DMS114 treated with DMSO at 0.1 percent for 48 hours (cell line): ENCODE data around the gene CDC42EP1.
"Not testable (repeated sequence)": the region's sequence is repeated elsewhere in the genome, so short reads cannot be mapped to it uniquely, and the experiment has no call there.

Experiments used
- DNase-seq: peaks from one replicate; lab custom pipeline; 2025; ENCODE audit not compliant: unreplicated experiment; lab: John Stamatoyannopoulos, UW

Gene CDC42EP1, protein sequence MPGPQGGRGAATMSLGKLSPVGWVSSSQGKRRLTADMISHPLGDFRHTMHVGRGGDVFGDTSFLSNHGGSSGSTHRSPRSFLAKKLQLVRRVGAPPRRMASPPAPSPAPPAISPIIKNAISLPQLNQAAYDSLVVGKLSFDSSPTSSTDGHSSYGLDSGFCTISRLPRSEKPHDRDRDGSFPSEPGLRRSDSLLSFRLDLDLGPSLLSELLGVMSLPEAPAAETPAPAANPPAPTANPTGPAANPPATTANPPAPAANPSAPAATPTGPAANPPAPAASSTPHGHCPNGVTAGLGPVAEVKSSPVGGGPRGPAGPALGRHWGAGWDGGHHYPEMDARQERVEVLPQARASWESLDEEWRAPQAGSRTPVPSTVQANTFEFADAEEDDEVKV

DNA sequence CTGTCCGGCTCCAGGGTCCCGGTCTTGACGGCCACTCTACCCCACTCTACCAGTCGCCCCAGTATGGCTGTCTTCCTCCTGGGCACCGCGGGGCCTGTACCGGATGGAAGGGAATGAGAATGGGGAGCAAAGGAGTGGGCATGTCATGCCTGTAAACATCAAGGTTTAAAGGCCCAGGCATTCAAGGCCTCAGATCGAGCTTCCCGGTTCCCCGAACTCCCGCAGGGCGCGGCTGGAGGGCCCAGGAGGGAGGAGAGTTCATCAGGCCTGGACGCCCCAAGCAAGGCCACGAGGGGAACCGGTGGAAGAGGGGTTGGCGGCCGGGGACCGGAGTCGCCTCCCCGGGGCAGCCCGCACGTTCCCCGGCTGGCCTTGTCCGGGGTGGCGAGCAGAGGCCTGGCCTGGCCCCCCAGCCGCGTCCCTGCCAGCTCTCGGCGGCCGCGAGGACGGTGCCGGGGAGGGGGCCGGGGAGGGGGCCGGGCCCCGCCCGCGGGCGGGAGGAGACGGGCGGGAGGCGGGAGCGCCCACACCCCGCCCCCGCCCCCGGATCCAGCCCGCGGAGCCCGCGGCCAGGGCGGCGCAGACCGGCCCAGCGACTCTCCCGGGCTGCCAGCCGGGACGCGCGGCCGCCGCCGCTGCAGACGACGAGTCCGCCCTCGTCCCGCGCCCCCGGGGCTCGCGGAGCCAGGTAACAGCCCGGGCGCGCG lies at the start of gene CDC42EP1:
TSS of gene CDC42EP1 (plus strand) at position 580 of the 707 bp plus-strand sequence. CDS start 5,870 bp downstream, outside the sequence.
- DNase-seq = no peak

DNA sequence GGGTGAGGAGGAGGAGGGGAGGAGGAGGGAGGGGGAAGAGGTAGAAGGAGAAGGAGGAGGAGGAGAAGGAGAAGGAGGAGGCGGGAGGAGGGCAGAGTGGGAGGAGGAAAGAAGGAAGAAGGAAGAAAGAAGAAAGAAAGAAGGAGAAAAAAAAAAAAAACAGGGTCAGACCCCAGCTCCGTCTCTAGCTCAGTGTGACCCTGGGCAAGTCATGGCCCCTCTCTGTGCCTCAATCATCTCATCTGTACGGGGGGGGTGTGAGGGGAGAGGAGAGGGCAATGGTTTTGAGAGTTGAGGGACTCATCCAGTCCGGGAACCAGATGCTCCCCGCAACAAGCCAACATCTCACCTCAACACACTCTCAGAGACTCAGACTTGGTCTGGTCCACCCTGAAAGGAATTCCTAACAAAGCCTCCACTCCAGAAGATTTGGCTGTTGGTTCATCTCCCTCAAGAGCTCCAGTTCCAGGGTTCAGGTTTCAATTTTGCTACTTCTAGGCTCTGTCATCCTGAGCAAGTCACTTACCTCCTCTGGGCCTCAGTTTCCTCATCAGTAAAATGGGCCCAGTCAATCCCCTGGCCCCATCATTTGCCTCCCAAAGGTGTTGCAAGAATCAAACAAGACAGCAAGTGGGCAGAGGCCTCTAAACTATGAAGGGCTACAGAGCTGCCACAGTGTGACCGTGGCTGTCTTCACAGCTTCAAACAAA lies 48.7 kb upstream of the CDC42EP1 start:
- DNase-seq = no peak

DNA sequence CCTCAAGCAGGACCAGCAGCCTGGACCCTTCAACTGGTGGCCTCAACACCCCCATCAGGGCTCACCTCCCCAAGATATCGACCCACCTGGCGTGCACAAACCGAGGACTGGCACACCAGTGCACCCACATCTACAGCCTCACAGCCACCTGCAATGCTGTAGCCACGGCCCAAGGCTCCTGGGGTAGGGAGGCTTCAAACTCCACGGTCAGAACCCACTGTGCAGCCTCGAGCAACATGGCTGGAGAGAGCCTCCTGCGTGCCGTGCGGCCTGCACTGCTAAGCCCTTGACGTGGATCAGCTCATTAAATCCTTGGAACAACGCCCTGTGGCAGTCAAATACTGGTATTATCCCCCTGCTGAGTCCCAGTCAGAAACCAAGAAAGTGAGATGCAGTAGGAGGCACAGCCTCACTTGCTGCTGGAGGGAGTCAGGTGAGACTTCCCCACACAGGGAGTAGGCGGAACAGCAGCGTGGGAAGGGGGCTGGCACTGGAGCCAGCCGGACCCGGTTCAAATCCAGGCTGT lies 45.7 kb upstream of the CDC42EP1 start:
- no peak for DNase-seq

DNA sequence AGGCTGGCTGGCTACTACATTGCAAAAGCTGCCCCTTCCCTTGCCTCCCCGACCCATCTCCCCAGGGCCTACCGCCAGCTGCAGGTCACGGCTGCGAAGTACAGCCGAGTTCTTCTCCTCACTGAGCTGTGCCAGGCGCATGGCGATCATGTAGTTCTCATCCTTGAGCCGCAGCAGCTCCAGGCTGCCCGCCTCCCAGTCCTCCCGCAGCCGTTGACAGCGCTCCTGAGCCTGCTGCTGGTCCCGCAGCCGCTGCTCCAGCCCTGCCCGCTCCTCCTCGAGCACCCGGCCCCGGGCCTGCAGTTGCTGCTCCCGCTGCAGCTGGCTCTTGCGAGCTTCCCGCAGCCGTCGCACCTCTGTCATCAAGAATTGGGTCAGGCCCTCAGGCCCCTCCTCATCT lies 44.4 kb upstream of the CDC42EP1 start:
- no peak for DNase-seq

DNA sequence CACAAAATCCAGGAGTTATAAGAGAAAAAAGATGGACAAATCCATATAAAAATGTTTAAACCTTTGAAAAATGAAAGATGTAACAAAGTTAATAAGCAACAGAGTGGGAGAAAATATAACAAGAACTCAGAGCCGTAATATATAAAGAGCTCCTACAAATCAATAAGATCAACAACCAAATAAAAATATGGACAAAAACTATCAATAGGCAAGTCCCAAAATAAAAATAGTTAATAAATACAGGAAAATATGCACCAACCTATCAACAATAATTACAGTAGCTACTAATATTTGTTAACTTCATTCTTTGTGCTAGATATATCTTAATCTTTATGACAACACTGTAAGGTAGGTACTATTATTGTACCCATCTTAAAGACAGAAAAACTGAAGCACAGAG lies 43.8 kb upstream of the CDC42EP1 start:
- no peak for DNase-seq

DNA sequence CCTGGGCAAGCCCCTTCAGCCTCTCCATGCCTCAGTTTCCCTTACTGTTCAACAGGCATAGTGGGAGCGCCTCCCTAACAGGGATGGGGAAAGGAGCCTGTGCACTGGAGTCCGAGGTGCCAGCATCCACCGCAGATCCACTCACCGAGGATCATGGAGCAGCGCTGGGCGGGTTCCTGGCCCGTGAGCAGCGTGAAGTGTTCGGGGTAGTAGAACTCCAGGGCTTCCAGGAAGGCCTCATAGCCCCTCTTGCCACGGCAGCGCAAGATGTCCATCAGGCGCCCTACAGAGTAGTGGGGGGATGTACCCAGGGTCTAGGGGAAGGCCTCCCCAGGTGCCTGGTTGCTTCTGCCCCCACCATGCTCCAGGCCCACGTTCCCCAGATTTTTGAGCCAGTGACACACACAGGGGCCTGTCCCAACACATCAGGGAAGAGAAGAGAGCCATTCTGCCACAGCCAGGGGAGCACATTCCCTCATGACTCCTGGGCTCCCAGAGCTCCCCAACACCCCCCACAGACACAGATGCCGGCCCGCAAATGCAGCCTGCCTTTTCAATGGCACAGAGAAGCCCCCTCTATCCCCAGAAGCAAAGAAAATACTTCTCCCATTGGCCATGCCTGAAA lies 42.3 kb upstream of the CDC42EP1 start:
- no peak for DNase-seq

DNA sequence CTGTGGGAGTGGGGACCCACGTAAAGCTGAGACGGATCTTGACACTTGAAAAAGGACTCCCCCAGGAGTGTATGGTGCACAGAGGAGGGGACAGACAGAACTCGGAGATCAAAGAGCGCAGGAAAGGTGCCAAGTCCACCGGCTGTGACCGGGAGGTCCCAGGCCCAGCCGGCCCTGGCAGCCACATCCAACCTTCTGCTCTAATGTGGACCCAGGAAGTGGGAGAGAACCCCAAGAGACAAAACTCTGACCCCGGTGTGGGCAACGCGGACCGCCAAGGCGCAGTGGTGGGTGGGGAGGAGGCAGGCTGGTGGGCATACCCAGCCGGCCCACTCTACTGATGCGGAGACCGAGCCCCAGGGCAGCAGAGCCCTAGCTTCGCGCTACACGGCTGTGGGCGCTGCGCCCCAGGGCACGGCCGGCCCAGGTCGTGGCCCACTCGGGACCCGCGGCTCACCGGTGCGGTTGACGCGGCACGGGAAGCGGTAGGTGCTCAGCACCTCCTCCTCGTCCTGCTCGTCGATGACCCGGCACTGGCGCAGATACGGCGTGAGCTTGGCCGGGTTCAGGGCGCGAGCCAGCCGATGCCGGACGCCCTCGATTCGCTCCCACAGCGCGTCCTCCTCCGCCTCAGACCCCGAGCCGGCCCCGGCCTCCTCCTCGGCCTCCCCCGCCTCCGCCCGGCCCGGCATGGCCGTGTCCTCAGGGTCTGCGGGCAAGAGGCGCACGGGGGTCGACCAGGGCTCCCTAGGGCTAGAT lies 41.6 kb upstream of the CDC42EP1 start:
- no peak for DNase-seq

DNA sequence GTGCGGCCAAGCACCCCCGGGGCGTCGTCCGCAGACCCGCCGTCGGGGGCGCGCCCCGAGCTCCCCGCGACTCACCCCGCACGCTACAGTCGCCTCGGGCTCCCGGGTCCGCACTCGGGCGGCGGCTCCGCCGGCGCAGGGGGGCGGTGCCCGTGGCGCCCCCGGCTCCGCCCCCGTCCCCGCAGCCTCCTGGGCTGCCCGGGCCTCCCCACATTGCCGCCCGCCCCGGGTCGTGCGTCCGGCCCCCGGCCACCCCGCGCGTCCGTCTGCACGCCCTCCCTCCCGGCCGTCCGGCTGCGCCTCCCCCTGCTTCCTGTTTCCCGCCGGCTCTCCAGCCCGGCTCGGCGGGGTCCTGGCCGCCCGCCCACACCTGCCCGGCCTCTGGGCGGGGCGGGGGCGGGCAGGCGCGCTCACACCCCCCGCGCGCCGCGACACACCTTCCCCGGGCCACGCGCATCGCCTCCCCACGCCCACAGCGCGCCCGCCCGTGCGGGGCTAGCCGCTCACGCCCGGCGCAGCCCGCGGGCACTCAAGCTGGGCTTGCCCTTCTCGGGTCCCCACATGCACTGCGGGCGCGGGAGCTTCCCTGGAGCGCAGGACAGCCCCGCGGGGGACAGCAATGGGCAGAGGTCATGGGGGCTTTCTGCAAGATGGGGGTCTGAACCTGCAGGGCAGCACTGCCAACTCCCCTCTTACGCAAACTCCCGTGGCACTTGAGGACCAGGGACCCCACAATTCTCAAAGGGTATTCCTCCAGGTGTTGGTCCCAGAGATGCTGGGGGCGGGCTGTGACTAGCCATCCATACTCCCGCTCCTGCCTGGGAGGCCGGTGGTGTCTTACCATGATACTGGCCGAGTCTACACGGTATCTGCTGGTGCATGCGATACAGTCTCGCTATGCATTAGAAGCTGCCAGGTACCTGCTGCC lies 40.7 kb upstream of the CDC42EP1 start, which contains the start of gene CARD10:
TSS of gene CARD10 (minus strand) at position 148 of the 928 bp plus-strand sequence. CDS start 215 bp downstream, outside the sequence.
- no peak for DNase-seq

DNA sequence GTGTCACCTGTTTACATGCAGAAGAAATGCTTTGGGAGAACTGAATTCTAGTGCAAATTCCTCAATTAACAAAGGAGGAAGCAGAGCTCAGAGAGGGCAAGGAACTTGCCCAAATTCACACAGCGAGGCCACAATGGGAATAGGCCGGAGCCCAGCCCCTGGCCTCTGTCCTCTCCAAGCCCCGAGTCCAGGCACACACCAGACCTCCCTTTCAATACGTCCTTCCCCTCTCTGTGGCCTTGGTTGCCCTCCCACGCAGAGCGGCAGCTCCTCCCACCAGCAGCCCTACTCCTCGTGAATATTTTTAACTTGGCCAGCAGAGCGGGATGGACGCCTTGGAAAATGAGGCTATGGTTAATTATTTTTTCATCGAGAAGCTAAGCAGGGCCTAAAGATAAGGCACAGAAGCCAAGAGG lies 39.5 kb upstream of the CDC42EP1 start:
- DNase-seq = no peak

DNA sequence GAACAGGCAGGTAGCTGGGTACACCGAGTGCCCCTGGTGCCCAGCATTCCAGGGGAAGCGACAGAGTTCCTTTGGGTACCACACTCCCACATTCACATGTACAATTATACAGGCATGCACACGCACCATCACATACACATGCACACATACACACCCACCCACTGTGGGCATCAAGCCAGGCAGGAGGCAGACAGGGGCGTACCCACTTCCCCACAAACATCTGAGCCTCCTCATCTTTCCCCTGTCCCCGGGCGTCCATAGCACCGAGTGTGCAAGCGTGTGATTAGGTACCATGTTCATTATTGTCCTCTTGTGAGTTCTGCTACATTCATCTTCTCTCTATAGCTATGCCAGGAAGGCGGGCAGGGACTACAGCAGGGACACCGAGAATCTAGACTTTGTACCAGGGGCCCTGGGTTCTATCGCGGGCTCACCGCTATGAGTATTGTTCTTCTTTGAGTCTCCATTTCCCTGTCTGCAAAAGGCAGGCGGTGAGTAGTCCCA lies 39.0 kb upstream of the CDC42EP1 start:
- no peak for DNase-seq

DNA sequence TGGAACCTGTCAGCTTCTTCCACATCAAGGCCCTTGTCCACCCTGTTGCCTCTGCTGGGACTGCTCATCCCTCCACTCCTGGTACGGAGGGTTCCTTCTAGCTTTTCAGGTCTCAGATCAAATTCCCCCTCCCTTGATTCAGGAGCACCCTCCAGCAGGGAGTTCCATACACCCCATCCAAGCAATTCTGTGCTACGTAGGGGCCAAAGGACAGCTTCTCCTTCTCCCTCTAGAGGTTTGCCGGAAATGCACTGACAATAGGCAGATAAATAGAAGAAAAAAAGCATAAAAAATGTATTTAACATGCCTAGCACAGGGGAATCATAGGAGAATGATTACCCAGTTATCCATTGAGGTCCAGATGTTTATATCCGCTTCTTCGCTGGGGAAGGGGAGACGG lies 37.8 kb upstream of the CDC42EP1 start:
- no peak for DNase-seq

DNA sequence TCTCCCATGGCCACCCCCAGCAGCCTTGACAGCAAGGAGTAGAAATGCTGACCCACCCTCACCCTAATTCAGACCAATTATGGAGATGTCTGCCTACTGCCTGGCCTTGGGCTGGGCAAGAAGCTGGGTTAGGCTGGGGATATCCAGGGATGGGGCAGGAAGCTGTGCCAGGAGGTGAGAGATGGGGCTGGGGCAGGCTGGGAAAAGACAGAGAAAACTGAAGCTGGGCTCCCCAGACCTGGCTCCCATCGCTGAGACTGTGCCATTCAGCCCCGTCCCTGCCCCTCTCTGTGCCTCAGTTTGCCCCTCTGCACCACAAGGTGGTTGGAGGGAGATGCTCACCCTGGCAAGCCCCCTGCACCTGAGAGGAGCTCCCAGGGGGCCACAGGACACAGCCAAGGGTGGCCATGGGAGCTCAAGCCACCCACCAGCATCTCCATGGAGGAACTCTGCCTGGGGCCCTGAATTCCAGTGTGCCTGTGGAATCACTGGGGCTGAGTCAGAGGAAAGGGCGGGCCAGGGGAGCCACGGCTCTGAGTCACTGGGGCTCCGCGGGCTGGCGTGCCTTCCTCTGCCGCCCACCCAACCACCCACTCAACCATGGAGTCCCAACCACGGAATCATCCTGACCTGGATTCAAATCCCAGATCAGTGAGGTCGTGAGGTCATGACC lies 35.1 kb upstream of the CDC42EP1 start:
- no peak for DNase-seq

DNA sequence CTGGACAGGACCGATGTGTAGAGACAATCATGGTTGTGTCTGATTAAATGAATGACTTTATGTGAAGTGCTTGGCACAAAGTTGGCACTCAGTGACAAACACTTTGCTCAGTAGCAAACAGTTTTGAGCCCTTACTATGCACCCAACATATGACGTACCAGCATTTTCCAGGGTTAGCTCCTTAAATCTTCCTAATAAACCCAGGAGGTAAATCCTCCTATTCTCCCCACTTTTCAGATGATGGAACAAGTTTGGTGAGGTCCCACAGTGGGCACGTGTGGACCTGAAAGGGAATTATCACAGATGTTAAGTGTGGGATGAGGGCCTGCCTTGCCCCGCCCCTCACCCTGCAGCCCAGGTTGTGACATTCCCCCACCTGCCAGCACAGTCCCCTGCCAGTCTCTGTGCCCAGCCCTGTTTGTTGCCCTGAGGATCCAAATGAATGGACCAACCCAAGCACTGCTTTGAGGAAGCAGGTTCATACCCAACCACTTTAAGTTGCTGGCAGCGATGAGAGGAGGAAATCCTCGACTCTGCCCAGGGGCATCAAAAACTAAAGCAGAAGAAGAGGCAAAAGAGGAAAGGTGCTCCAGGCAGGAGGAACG lies 34.4 kb upstream of the CDC42EP1 start:
- no peak for DNase-seq

DNA sequence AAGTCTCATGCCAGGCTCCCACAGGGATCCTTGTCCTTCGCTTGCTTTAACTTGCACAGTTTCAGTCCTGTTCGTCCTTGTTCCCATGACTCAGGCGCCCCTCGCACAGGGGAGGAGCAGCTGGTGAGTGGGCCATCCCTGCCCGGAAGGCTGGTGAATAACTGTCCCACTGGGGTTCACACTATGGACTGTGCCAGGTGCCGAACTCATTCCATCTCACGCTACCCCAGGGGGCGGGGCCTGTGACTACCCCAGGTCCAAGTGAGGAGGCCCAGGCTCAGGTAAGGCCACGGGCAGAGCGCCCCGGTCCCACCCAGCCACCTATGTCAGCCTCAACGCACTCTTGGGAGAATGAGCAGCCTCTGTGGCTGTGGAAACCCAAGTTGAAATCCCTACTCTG lies 33.9 kb upstream of the CDC42EP1 start:
- DNase-seq = no peak

DNA sequence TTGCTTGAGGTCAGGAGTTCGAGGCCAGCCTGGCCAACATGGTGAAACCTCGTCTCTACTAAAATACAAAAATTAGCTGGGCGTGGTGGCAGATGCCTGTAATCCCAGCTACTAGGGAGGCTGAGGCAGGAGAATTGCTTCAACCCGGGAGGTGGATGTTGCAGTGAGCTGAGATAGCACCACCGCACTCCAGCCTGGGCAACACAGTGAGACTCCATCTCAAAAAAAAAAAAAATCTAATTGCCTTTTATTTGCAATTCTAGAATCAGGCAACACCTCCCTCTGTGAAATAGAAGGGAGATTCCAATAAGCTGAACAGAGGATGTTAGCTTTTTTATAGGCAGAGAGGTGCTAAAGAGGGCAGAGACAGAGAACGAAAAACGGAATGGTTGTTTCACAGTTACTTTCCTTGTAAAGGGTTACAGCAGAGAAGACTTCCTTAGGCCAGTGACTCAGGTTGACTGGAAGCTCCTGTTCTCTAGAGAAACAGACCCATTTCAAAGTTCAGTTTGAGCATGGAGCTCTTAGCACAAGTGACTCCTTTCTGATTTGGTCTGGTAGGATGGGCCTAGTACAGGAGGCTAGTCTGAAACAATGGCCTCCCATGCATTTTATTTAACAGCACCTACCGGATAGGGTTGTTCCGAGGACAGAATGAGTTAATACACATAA lies 33.1 kb upstream of the CDC42EP1 start:
- not testable (repeated sequence) for DNase-seq

DNA sequence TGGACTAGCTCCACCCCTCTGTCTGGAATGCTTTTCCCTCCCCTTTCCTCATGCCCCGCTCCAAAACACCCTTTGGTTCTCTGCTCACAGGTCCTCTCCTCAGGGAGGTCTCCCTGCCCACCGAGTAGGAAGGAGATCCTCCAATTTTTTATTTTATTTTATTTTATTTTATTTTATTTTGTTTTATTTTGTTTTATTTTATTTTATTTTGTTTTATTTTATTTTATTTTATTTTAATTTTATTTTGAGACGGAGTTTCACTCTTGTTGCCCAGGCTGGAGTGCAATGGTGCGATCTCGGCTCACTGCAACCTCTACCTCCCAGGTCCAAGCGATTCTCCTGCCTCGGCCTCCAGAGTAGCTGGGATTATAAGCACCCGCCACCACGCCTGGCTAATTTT lies 32.3 kb upstream of the CDC42EP1 start:
- not testable (repeated sequence) for DNase-seq

DNA sequence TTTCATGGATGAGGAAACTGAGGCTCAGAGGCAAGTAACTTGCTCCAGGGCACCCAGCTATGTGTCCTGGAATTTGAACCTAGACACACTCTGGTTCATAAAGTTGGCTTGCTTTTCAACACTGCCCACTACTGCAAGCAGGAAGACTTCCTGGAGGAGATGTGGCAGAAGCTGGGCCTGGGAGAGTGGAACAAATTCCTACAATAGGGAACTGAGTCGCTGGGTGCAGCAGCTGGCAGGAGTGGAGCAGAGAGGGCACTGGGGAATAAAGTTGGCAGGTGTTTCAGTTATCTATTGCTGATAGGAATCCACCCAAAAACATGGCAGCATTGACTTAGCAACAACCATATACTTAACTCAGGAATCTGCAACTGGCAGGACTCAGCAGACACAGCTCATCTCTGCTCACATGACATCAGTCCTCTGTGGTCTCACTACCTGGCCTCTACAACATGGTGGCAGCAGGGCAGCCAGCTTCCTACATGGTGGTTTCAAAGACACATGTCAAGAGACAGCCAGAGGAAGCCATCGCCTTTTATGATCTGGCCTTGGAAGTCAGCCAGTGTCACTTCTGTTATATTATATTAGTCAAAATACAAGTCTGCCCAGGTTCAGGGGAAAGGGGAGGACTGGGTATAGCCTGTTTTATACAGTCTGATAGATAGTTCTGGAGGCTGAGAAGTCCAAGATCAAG lies 30.5 kb upstream of the CDC42EP1 start:
- DNase-seq = no peak
